GM18909 (cell line): ENCODE results near the gene GANAB.
"Not testable (repeated sequence)": the region's sequence is repeated elsewhere in the genome, so short reads cannot be mapped to it uniquely, and the experiment has no call there.

Experiments
- ATAC-seq: cut with Tn5 transposase; IDR thresholded peaks from one replicate; pipeline ENCODE4 v1.9.1; 2021; ENCODE audit warnings: mild to moderate bottlenecking; ENCODE audit not compliant: unreplicated experiment, poor library complexity

GANAB gene

DNA sequence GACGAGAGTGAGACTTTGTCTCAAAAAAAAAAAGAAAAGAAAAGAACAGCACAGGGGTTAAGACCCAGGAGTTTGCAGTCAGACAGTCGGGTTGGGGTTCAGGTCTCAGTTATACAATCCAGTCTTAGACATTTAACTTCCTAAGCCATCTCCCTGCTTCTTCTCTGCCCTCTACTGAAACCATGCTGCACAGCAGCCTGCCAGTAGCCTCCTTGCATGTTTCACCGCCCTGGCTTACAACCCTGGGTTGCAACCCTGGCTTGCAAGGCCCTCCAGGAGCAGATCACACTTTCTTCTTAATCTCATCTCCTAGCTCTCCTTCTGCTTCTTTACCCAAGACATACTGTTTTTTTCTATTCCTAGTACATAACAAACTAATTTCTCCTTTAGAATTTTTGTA is 18.7 kb downstream of the GANAB start:
- ATAC-seq, result no peak

GRCh38 chr11:62622476-62623089 is 23.8 kb downstream of the GANAB start:
- ATAC-seq, result no peak

DNA sequence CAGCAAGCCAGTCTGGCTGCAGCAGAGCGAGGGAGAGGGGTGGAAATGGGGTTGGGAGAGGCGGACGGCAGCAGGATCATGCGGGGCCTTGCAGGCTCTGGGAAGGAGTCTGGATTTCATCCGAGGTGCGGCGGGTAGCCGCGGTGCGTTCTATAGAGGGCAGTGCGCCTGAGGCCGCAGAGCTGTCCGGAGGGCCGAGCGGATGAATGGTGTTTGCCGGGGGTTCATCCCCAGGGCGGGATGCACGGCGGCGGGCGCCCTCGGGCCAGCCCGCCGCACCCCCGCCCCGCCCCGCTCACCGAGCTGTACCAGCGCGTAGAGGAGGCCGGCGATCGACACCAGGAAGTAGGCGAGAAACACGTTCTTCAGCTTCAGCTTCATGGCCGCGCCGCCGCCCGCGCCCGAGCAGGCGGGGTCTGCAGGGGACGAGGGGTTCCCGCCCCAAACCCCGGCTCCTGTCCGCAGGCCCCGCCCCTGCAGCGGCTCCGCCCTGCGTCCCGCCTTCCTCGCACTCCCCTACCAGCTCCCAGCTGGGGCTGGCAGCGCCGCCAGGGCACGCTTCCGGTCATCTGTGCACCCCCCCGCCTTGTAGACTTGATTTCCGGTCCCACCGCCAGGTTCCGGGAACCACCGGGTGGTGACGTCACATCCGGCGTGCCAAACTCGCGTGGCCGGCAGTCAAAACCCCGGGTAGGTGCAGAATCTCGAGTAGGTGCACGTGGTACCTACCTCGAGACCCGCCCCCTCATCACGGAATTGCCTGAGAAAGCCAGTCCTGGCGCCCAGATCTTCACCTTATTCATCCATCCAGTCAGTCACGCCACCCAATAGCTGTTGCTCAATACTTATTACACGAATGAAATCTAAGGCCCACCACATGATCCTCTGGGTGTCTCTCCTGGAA is 24.6 kb downstream of the GANAB start, which contains the start of gene B3GAT3:
TSS of gene B3GAT3 (minus strand) at position 420 of the 904 bp plus-strand sequence. CDS start at position 381, 39 bp downstream.
- peak; percentile 92 for ATAC-seq

- no peak for ATAC-seq
These were observed 25.3 kb downstream of the GANAB start for GRCh38 chr11:62621027-62621566.

DNA sequence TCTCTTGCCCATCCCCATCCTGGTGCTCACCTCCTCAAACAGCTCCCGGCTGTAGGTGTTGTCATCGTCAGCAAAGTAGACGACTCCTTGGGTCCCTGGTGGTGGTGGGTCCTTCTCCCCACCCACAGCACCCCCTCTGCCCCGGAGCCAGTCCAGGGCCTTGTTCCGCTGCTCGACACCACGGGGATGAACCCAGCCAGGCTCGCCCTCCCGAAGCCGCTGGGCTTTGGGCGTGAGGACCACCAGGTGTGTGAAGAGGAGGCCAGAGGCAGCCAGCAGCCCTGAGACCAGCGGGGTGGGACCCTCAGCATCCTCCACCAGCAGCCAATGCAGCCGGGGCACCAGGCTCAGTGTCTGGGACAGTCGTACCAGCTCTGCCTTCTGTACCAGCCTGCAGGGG is 29.5 kb downstream of the GANAB start:
- ATAC-seq, result not testable (repeated sequence)

- ATAC-seq, result no peak
These were observed 30.9 kb downstream of the GANAB start for GRCh38 chr11:62615521-62615920.

DNA sequence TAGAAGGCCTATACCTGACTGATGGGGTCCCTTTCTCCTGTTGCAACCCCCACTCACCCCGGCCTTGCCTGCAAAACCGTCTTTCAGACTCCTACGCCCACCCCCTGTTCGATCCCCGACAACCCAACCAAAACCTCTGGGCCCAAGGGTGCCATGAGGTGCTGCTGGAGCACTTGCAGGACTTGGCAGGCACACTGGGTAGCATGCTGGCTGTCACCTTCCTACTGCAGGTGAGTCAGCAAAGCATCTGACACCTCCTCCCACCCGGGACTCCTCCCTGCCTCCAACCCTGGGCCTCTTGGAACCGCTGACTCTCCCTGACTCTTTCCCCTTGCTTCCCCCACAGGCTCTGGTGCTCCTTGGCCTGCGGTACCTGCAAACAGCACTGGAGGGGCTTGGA is 32.1 kb downstream of the GANAB start:
- no peak for ATAC-seq

DNA sequence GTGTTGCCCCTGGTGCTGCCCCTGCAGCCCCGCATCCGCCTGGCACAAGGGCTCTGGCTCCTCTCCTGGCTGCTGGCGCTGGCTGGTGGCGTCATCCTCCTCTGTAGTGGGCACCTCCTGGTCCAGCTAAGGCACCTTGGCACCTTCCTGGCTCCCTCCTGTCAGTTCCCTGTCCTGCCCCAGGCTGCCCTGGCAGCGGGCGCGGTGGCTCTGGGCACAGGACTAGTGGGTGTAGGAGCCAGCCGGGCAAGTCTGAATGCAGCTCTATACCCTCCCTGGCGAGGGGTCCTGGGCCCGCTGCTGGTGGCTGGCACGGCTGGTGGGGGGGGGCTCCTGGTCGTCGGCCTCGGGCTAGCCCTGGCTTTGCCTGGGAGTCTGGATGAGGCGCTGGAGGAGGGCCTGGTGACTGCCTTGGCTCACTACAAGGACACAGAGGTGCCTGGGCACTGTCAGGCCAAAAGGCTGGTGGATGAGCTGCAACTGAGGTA is 33.1 kb downstream of the GANAB start:
- ATAC-seq, result no peak

DNA sequence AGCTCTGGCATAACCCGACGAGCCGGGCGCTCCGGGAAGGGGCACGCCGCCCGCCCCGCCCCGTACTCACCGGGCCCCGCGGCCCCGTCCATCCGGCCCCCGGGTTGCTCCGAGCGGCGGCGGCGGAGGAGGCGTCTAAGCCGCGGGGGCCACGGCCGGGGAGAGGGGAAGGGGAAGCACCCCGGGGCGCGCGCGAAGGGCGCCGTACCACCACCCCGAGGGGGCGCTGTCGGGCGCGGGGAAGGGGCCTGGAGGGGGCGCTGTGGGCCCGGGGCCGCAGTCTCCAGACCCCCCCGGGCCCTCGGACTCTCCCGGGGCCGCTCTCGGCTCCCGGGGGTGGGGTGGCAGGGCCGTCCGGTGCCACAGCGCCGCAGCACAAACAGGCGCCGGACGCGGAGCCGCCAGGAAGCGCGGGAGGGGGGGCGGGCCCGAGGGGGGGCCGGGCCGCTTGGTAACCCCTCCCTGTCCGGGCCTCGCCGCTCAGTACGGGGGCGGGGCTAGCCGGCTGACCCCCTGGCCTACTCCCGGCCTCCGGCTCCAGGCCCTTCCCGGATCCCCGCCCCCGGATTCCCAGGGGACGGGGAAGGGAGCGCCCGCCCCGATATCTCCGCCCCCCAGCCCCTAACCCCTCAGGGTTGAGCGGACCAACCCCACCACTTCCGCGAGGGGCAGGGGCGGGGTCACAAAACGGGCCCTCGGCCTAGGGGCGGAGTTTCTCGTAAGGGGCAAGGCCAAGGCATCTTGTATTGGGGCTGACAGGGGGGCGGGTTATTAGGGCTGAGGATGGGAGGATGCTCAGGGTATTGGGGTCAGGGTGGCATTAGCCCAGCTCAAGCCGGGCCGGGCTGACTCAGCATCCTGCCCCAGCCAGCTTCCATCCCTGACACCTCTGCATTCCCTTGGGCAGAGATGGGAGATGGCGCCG is 33.8 kb downstream of the GANAB start, which contains the start of the genes EML3 and ROM1:
TSS of gene EML3 (minus strand) at position 410 of the 925 bp plus-strand sequence. CDS start at position 92, 318 bp downstream.
TSS of gene ROM1 (plus strand) at position 892 of the 925 bp plus-strand sequence. CDS start at position 917, 25 bp downstream.
- ATAC-seq, result peak; percentile 66

- peak; percentile 2 for ATAC-seq
These were observed 34.6 kb downstream of the GANAB start for GRCh38 chr11:62611705-62612365.

DNA sequence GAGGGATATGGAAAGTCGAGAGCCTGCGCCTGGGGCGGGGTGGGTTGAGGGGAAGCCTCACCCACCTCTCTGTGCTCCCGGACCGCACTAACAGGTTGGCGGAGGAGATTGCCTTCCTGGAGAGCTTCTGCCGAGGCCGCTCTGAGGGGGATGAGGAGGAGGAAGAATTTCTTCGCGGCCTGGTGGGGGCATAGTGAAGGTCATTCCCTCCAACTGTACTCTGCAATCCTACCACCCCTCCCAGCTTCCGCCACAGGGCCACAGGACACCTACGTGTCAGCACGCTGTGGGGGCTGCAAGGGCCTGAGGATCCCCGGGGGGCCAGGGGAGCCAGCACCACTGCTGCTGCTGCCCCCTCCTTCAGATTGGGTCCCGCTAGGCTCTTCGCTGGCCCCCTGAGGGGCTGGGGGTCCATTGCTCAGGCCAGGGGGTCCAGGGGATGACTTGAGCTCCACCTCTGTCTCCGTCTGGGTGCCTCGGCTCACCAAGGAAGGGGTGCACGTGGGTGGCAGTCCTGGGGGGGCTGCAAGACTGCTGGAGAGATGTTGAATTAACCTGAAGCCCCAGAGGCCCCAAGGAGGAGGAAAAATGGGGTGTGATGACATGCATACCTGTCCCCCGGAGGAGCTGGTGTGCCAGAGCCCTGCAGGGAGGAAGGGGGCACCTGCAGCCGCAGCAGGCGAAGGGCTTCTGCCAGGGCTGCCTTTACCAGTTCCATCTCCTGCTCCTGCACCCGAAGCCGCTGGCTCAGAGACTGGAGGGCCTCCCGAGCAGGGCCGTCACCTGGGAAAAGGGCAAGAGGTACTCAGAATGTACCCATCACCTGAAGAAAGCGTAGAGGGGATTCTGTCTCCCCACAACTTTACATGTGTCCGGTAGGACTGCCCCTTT is 35.4 kb downstream of the GANAB start:
- no peak for ATAC-seq

GRCh38 chr11:62610403-62610802 is 36.0 kb downstream of the GANAB start:
- no peak for ATAC-seq

DNA sequence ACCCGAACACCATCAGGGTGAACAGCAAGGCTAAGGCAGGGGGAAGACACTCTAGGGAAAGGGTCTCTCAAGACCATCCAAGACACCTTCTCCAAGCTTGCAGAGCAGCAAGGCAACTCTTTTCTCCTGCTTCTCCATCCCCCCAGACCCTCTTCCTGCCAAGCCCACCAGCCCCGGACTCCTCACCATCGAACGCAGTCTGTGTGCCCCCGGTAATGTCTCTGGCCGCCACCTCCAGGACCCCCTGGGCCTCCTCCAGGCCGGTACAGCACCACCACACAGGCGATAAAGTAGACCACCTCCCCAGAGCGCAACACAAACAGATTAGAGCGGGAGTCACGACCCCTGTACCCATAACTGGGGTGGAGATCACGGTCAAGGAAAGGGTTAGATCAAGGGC is 37.6 kb downstream of the GANAB start:
- no peak for ATAC-seq

DNA sequence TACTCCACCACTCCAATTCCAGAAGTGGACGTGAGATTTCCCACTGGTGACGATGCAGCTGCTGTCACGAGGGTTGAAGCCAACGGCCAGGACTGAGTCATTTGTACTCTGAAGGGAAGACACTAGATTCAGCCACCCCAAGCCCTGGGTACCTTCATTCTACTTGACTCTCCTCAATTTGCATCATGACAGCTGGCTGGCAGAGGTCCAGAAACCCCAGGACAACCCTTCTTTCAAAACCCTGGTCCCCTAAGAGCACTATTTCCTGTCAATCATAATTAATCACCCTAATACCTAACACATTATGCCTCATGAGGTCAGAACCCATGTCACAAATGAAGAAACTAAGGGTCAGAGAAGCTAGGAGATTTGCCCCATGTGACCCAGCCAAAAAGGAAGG is 38.7 kb downstream of the GANAB start:
- ATAC-seq, result no peak

- no peak for ATAC-seq
These were observed 40.5 kb downstream of the GANAB start for GRCh38 chr11:62605902-62606301.

DNA sequence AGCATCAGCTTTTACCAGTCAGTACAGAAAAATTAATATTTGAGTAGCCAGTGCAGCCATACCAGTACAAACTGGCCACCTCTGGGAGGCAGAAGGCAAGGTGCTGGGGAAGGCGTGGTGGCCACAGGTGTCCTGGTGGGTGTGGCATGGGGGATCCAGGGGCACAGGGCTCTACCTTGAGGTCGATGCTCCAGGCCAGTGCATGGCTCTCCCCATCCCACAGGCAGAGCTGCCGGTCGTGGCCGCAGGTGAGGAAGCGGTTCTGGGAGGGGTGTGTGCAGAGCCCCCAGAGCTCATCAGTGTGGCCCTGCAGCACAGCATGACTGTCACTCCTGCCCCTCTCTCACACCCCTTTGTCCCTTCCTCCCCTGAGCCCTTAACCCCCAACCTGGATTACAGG is 40.9 kb downstream of the GANAB start:
- ATAC-seq, result no peak

GRCh38 chr11:62604460-62605120 is 41.8 kb downstream of the GANAB start:
- ATAC-seq, result no peak

DNA sequence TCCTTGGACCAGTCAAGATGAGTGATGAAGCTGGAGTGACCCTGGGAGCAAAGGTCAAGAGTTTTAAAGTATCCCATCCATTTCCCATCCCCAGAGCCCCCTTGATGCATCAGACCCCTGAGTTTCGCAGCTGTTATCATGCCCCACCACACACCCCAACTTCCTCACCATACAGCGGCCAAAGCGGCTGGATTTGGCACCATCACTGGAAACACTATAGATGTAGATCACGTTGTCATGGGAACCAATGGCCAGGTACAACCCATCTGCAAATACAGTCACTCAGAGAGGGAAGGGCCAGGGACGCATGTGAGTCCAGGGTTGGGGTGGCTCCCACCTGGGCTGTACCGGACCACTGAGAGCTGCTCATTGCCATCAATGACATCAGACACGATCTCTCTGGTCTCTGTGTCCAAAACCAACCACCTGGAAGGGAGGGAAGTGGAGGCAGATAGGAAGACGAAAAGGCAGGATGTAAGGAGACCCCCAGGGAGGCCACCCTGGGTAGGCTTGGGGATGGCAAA is 42.6 kb downstream of the GANAB start:
- ATAC-seq, result no peak
